GM12878 (cell line): Measurements from ENCODE around the gene TLL2. TPM values are rescaled to one million over a fixed set of nuclear protein-coding genes. Genes with fewer than 3 reads are reported as not detected.
A peak's percentile ranks its signal among the peaks of the same experiment; 100 is the strongest.

Source experiments
- ATAC-seq: fragments of 200-7000 bp; cut with Tn5 transposase; 3 replicates; pipeline ENCODE4 v1.9.1; 2020; ENCODE audit warnings: mild to moderate bottlenecking, moderate library complexity
- BruUV-seq: library from RNA; stranded (reverse); fragments of 400-500 nt; replicated peaks from 2 replicates; lab custom pipeline; 2021; lab: Mats Ljungman, UMichigan
- CTCF ChIA-PET: fragments of 300-600 bp; sonication (Branson Sonifier 250); formaldehyde crosslinking; extraction: SDS; loops from one replicate; lab custom pipeline; 2021; ENCODE audit warnings: inconsistent platforms; lab: Yijun Ruan, JAX
- POLR2A ChIA-PET: fragments of 350-600 bp; formaldehyde crosslinking; extraction: SDS; loops from one replicate; lab custom pipeline; 2021; ENCODE audit warnings: inconsistent platforms; lab: Charles Lee
- RAD21 ChIA-PET: fragments of 300-600 bp; sonication (Branson Sonifier 250); formaldehyde crosslinking; loops from one replicate; lab custom pipeline; 2023; ENCODE audit warnings: antibody characterized with exemption; ENCODE audit not compliant: unreplicated experiment; lab: Charles Lee
- SMC1A ChIA-PET: fragments of 300-600 bp; sonication (Branson Sonifier 250); formaldehyde crosslinking; loops from one replicate; lab custom pipeline; 2023; ENCODE audit not compliant: unreplicated experiment, uncharacterized antibody; lab: Charles Lee
- DNase-seq: peaks from one replicate; pipeline ENCODE4 v3.0.0-alpha.2; 2011; ENCODE audit warnings: low read depth, low spot score
- FAIRE-seq: peaks from 3 replicates; lab custom pipeline; 2011; peaks lifted over from hg19 to GRCh38; lab: Jason Lieb, UNC
- H2AFZ ChIP-seq: 2 replicates; pipeline ENCODE4 v1.6.0; 2011; ENCODE audit warnings: low read depth, low read length, control low read depth; ENCODE audit not compliant: control insufficient read depth
- H3K27ac ChIP-seq: 2 replicates; pipeline ENCODE4 v1.5.1; 2011; ENCODE audit warnings: control low read depth; ENCODE audit not compliant: control insufficient read depth, insufficient read depth
- H3K27me3 ChIP-seq, 2 experiments: replicated peaks in 1 of 2; 2 replicates each; pipeline versions ENCODE4 v1.6.0 to v1.6.1; 2011; ENCODE audit warnings: low read length in 1 of 2; ENCODE audit not compliant: control insufficient read depth in 2 of 2, insufficient read depth in 2 of 2
- H3K36me3 ChIP-seq, 2 experiments: 2 replicates each; pipeline ENCODE4 v1.5.1; 2011; ENCODE audit warnings: low read length in 1 of 2; ENCODE audit not compliant: control insufficient read depth in 2 of 2, insufficient read depth in 2 of 2
- H3K4me1 ChIP-seq: 2 replicates; pipeline ENCODE4 v1.6.1; 2011; ENCODE audit warnings: mild to moderate bottlenecking, low read length, moderate library complexity, mixed read lengths; ENCODE audit not compliant: control insufficient read depth, insufficient read depth
- H3K4me2 ChIP-seq: 2 replicates; pipeline ENCODE4 v1.6.0; 2011; ENCODE audit warnings: control low read depth; ENCODE audit not compliant: control insufficient read depth, insufficient read depth
- H3K4me3 ChIP-seq: fragments of 200-600 bp; sonication (generic); 2 replicates; pipeline ENCODE4 v1.5.1; 2016
- H3K79me2 ChIP-seq: 2 replicates; pipeline ENCODE4 v1.6.0; 2011; ENCODE audit warnings: low read length; ENCODE audit not compliant: control insufficient read depth, insufficient read depth
- H3K9ac ChIP-seq: 2 replicates; pipeline ENCODE4 v1.8.0; 2011; ENCODE audit warnings: low read length, control low read depth, mixed read lengths; ENCODE audit not compliant: control insufficient read depth, insufficient read depth
- H3K9me3 ChIP-seq: replicated peaks from 3 replicates; pipeline ENCODE4 v1.5.1; 2011; ENCODE audit warnings: mild to moderate bottlenecking, low read length; ENCODE audit not compliant: control insufficient read depth, insufficient read depth
- H4K20me1 ChIP-seq: 2 replicates; pipeline ENCODE4 v1.6.0; 2011; ENCODE audit not compliant: control insufficient read depth, insufficient read depth
- CTCF ChIP-seq, 3 experiments: IDR thresholded peaks in 2 of 3; conservative IDR thresholded peaks in 1 of 3; 2 replicates each; pipeline ENCODE4 v1.5.1; 2011; ENCODE audit warnings: low read depth in 3 of 3, low read length in 3 of 3, mild to moderate bottlenecking in 3 of 3, control low read depth in 2 of 3, moderate library complexity in 2 of 3, inconsistent platforms in 1 of 3, mixed read lengths in 1 of 3; ENCODE audit not compliant: control insufficient read depth in 2 of 3, insufficient read depth in 1 of 3; ENCODE audit errors: extremely low read depth in 1 of 3
- IRF4 ChIP-seq: IDR thresholded peaks from 2 replicates; pipeline ENCODE4 v1.6.1; 2011; ENCODE audit warnings: low read depth, low read length
- RAD21 ChIP-seq: IDR thresholded peaks from 2 replicates; pipeline ENCODE4 v1.6.1; 2011; ENCODE audit warnings: mild to moderate bottlenecking, low read depth, low read length, moderate library complexity; ENCODE audit not compliant: insufficient read depth
- SMC3 ChIP-seq: IDR thresholded peaks from 2 replicates; pipeline ENCODE4 v1.6.1; 2011; ENCODE audit warnings: low read length, improper control_type of control experiment, borderline replicate concordance
- YY1 ChIP-seq: IDR thresholded peaks from 2 replicates; pipeline ENCODE4 v1.6.1; 2011; ENCODE audit warnings: low read depth, mild to moderate bottlenecking, low read length
- WGBS: methylation state at CpG from one replicate; pipeline ENCODE4 v1.1.6; 2016; ENCODE audit warnings: low lambda C conversion rate; ENCODE audit not compliant: insufficient replicate concordance, insufficient coverage; ENCODE audit errors: missing lambda C conversion rate; 5-methylcytosine and 5-hydroxymethylcytosine counted together
- in situ Hi-C: fragments of 300-500 bp; cut with MboI; formaldehyde crosslinking; loops from 9 replicates; pipeline ENCODE4 v1.14.3; 2018; ENCODE audit warnings: mixed read lengths
- intact Hi-C: fragments of 100-400 bp; cut with micrococcal nuclease; formaldehyde crosslinking; loops from one replicate; pipeline ENCODE4 v1.14.2; 2022; ENCODE audit not compliant: unreplicated experiment
- polyA plus RNA-seq, 11 experiments: library from polyadenylated mRNA; depleted of rRNA in 4 of 11; unstranded in 6 of 11; stranded (reverse) in 5 of 11; fragments of >200 nt; fragmentation: Nextera tagmentation in 4 of 11; fragmentation: Illumina TruSeq in 1 of 11; extraction: Ambion mirVana in 4 of 11; extraction: Trizol in 1 of 11; gene quantifications; 1 replicate in 1 of 11; 2 replicates in 10 of 11; pipeline versions ENCODE4 v1.2.1 to v1.2.3, GENCODE V29; 2011 to 2016; ENCODE audit warnings: inconsistent platforms in 2 of 11, missing spikeins in 2 of 11, low read depth in 1 of 11
- total RNA-seq, 4 experiments: library from RNA; depleted of rRNA in 3 of 4; stranded (reverse); fragments of >200 nt in 3 of 4; fragmentation: Illumina TruSeq in 1 of 4; extraction: Trizol in 1 of 4; gene quantifications; 2 replicates each; pipeline versions ENCODE4 v1.2.1 to v1.2.3, GENCODE V29; 2013 to 2021

The TLL2 gene
- total and polyA plus RNA-seq, 10 of the 15 experiments (the other 5 are each of a cell fraction or from before 2014, with no cell fraction given), result 0.02 to 2.1 (median 0.52) TPM

- H3K9ac ChIP-seq, result no peak overlapping the region
- no peak overlapping the region for H3K27ac ChIP-seq
- ChIA-PET RAD21 (no interaction called here), CTCF (interaction anchor here (0.8 to 3.4 kb wide), 9 partner anchors 8 to 95 kb away, joined by 3 to 22 read pairs (median 5); partner anchors contain the start of gene TLL2), POLR2A (no interaction called here), SMC1A (interaction anchor here (0.9 to 1.5 kb wide), 3 partner anchors 11 to 95 kb away, joined by 3 to 4 read pairs (median 3); no protein-coding TSS in a partner anchor)
- intact Hi-C loops, result no loop called here
- H3K4me1 ChIP-seq, result no peaks in the 10 kb centered on the region
- 0% methylated on average over 4 of the region's 4 CpGs for WGBS
- in situ Hi-C loops, result no loop called here
- no peaks in the 10 kb centered on the region for H4K20me1 ChIP-seq
- no peak overlapping the region for H3K4me3 ChIP-seq
- H3K4me2 ChIP-seq, result no peak overlapping the region
- peak; percentile 92 for ATAC-seq
- H3K36me3 ChIP-seq, result no peaks in the 10 kb centered on the region
- no peaks in the 10 kb centered on the region for H3K79me2 ChIP-seq
- peaks cover 0 to 2% of the 10 kb centered on the region in 2 experiments; a peak in 2 of 4 replicates for H3K27me3 ChIP-seq
- no peak overlapping the region for H2AFZ ChIP-seq
- FAIRE-seq, result peak; percentile 57
- TF ChIP-seq RAD21 (peak; percentile 61), IRF4 (no peak), YY1 (peak; percentile 22; the same call in 1 of the 2 replicates), CTCF (IDR thresholded peaks at IDR 0.05 in 2 of 3, conservative IDR thresholded peaks at IDR 0.05 in 1 of 3; ENCODE audit: control insufficient read depth in 2 of 3, extremely low read depth in 1 of 3, insufficient read depth in 1 of 3, low read depth in 3 of 3, low read length in 3 of 3) (peak; percentile 64 to 78 (median 75)), SMC3 (peak; percentile 44; the same call in 1 of the 2 replicates)
- H3K9me3 ChIP-seq, result no peaks in the 10 kb centered on the region
- BruUV-seq, result no TSS peak
- DNase-seq, result no peak
Measured at GRCh38 chr10:96470116-96470743, 43.5 kb downstream of the TLL2 start.
